GM18520 (cell line): Measurements from ENCODE around the gene HLA-G.
"Not testable (repeated sequence)": the region's sequence is repeated elsewhere in the genome, so short reads cannot be mapped to it uniquely, and the experiment has no call there.

ENCODE experiments used
- ATAC-seq: cut with Tn5 transposase; IDR thresholded peaks from one replicate; pipeline ENCODE4 v1.9.1; 2021; ENCODE audit not compliant: unreplicated experiment

The HLA-G gene

GRCh38 chr6:29827579-29828470 is at the start of gene HLA-G:
Gene HLA-G (plus strand): TSS chr6:29827825. CDS start chr6:29827845, 20 bp downstream.
- no peak for ATAC-seq

- ATAC-seq: not testable (repeated sequence)
Observed at GRCh38 chr6:29780019-29780698, 47.5 kb upstream of the HLA-G start.

GRCh38 chr6:29789176-29789575 is 38.4 kb upstream of the HLA-G start:
- ATAC-seq: no peak

GRCh38 chr6:29790626-29791025 is 37.0 kb upstream of the HLA-G start:
- ATAC-seq: no peak

GRCh38 chr6:29791162-29791561 is 36.5 kb upstream of the HLA-G start:
- ATAC-seq: no peak

- no peak for ATAC-seq
Observed at GRCh38 chr6:29791786-29792122, 35.9 kb upstream of the HLA-G start.

GRCh38 chr6:29792123-29793035 is 35.2 kb upstream of the HLA-G start:
- ATAC-seq: no peak

GRCh38 chr6:29793036-29793356 is 34.6 kb upstream of the HLA-G start:
- no peak for ATAC-seq

- no peak for ATAC-seq
Observed at GRCh38 chr6:29793796-29794195, 33.8 kb upstream of the HLA-G start.

GRCh38 chr6:29796026-29796425 is 31.6 kb upstream of the HLA-G start:
- ATAC-seq: no peak

- ATAC-seq: no peak
Observed at GRCh38 chr6:29797135-29797534, 30.5 kb upstream of the HLA-G start.

GRCh38 chr6:29797966-29798365 is 29.7 kb upstream of the HLA-G start:
- no peak for ATAC-seq

- no peak for ATAC-seq
Observed at GRCh38 chr6:29800254-29800653, 27.4 kb upstream of the HLA-G start.

GRCh38 chr6:29806387-29806786 is 21.2 kb upstream of the HLA-G start:
- ATAC-seq: no peak

GRCh38 chr6:29809249-29809648 is 18.4 kb upstream of the HLA-G start:
- ATAC-seq: no peak

GRCh38 chr6:29810371-29810770 is 17.3 kb upstream of the HLA-G start:
- ATAC-seq: no peak

- no peak for ATAC-seq
Observed at GRCh38 chr6:29811377-29811776, 16.2 kb upstream of the HLA-G start.

- ATAC-seq: no peak
Observed at GRCh38 chr6:29813066-29813465, 14.6 kb upstream of the HLA-G start.

GRCh38 chr6:29813809-29814208 is 13.8 kb upstream of the HLA-G start:
- no peak for ATAC-seq

- no peak for ATAC-seq
Observed at GRCh38 chr6:29814379-29815117, 13.1 kb upstream of the HLA-G start.
